Spleen (tissue), 11 donors: ENCODE results near the gene TSPAN10. TPM values are rescaled to one million over a fixed set of nuclear protein-coding genes. Genes with fewer than 3 reads are reported as not detected.

ENCODE experiments used
- DNase-seq: peaks from one replicate; pipeline ENCODE4 v3.0.0-alpha.2; 2020
- H3K27ac ChIP-seq, 8 donors: fragments of 200-600 bp; sonication (generic) in 7 of 8; 1 replicate in 4 of 8; 2 replicates in 4 of 8; pipeline versions ENCODE4 v1.5.0 to v1.8.0; 2016 to 2021; ENCODE audit warnings: inconsistent platforms in 4 of 8, mild to moderate bottlenecking in 4 of 8, moderate library complexity in 1 of 8
- H3K27me3 ChIP-seq, 7 donors: fragments of 200-600 bp; sonication (generic) in 6 of 7; replicated peaks in 1 of 7; 1 replicate in 4 of 7; 2 replicates in 3 of 7; pipeline versions ENCODE4 v1.5.0 to v1.8.0; 2016 to 2021; ENCODE audit warnings: inconsistent platforms in 3 of 7, mild to moderate bottlenecking in 1 of 7
- H3K36me3 ChIP-seq, 6 donors: fragments of 200-600 bp; sonication (generic) in 5 of 6; 1 replicate in 4 of 6; 2 replicates in 2 of 6; pipeline versions ENCODE4 v1.5.0 to v1.8.0; 2016 to 2021; ENCODE audit warnings: inconsistent platforms in 2 of 6
- H3K4me1 ChIP-seq, 6 donors: fragments of 200-600 bp; sonication (generic) in 5 of 6; 1 replicate in 3 of 6; 2 replicates in 3 of 6; pipeline versions ENCODE4 v1.5.0 to v1.8.0; 2016 to 2021; ENCODE audit warnings: inconsistent platforms in 3 of 6
- H3K4me3 ChIP-seq, 8 donors: fragments of 200-600 bp; sonication (generic) in 7 of 8; 1 replicate in 4 of 8; 2 replicates in 4 of 8; pipeline versions ENCODE4 v1.5.0 to v1.8.0; 2016 to 2021; ENCODE audit warnings: inconsistent platforms in 4 of 8, mild to moderate bottlenecking in 4 of 8, moderate library complexity in 2 of 8
- H3K9me3 ChIP-seq, 8 donors: fragments of 200-600 bp; sonication (generic) in 7 of 8; 1 replicate in 4 of 8; 2 replicates in 4 of 8; pipeline versions ENCODE4 v1.5.0 to v1.8.0; 2016 to 2021; ENCODE audit warnings: inconsistent platforms in 4 of 8
- CTCF ChIP-seq, 11 experiments: fragments of 200-600 bp in 7 of 11; fragments of 450-650 bp in 4 of 11; sonication (generic) in 4 of 11; IDR thresholded peaks in 8 of 11; conservative IDR thresholded peaks in 3 of 11; 1 replicate in 7 of 11; 2 replicates in 4 of 11; pipeline versions ENCODE4 v1.4.0 to v1.8.0; 2016 to 2021; ENCODE audit warnings: antibody characterized with exemption in 11 of 11, inconsistent platforms in 4 of 11, mild to moderate bottlenecking in 1 of 11
- POLR2A ChIP-seq, 3 donors: fragments of 450-650 bp; IDR thresholded peaks; one replicate each; pipeline ENCODE4 v1.5.1; 2017; ENCODE audit warnings: antibody characterized with exemption in 3 of 3, mild to moderate bottlenecking in 1 of 3
- POLR2AphosphoS5 ChIP-seq, 3 donors: sonication (generic); formaldehyde crosslinking; IDR thresholded peaks; one replicate each; pipeline ENCODE4 v1.5.1; 2017; ENCODE audit warnings: antibody characterized with exemption in 3 of 3
- WGBS, 5 donors: extraction: QIAGEN DNeasy Blood & Tissue Kit in 3 of 5; methylation state at CpG; one replicate each; pipeline versions ENCODE4 v1.1.5 to v1.1.7; 2013 to 2018; 5-methylcytosine and 5-hydroxymethylcytosine counted together
- intact Hi-C: fragments of 100-400 bp; cut with DNase I; formaldehyde crosslinking; loops from one replicate; pipeline ENCODE4 v1.15.0; 2023; ENCODE audit warnings: low total_unique reads
- polyA plus RNA-seq, 3 donors: library from polyadenylated mRNA; stranded (reverse); fragments of 200-250 nt; gene quantifications; one replicate each; pipeline ENCODE4 v1.2.1, GENCODE V29; 2013
- total RNA-seq, 7 donors: library from RNA; depleted of rRNA in 3 of 7; stranded (reverse); fragments of >200 nt in 3 of 7; fragmentation: NEBNext Ultra II Directional in 4 of 7; extraction: Animal tissue kit (Norgen Biotek cat#: 25700) in 4 of 7; gene quantifications; one replicate each; pipeline versions ENCODE4 v1.1.0 to v1.2.1, GENCODE V29; 2016 to 2021
- donor health status: healthy with polysubstance abuse.
- donor health status: DM: no; HTN: no; CAD: no; lungs with moderate emphysema.
- donor health status: DM: no; HTN: no; CAD: no.
- donor health status: Bipolar disorder and iron deficiency.
- donor health status: healthy.
- donor health status: DM: no; HTN: no; CAD: no.
- donor health status: DM: yes; HTN: yes; CAD: no.

Gene TSPAN10
- total and polyA plus RNA-seq, 10 donors, result 0.37 to 3.0 (median 1.1) TPM; not detected in 2

GRCh38 chr17:81593105-81593871 lies 43.7 kb upstream of the TSPAN10 start:
- no peaks in the 10 kb centered on the region for H3K27me3 ChIP-seq
- DNase-seq, result no peak
- intact Hi-C loops, result no loop called here
- peaks cover 4 to 100% (median 90%) of the 10 kb centered on the region in 6 donors for H3K36me3 ChIP-seq
- H3K4me3 ChIP-seq, result no peak overlapping the region
- 81 to 93% (median 89%) methylated on average over 11 of the region's 11 CpGs for WGBS, 5 donors
- H3K9me3 ChIP-seq, result no peaks in the 10 kb centered on the region
- peaks cover 0 to 16% (median 12%) of the 10 kb centered on the region in 6 donors for H3K4me1 ChIP-seq
- TF ChIP-seq POLR2A (IDR thresholded peaks at IDR 0.05) (no peak), POLR2AphosphoS5 (IDR thresholded peaks at IDR 0.05) (peak; percentile 7 to 33 (median 13))
- peak overlapping the region in 2 of 8 donors; percentile 6 to 16 for H3K27ac ChIP-seq

GRCh38 chr17:81599719-81600486 lies 37.1 kb upstream of the TSPAN10 start:
- Histone ChIP-seq H3K4me1 (peaks cover 15 to 52% (median 47%) of the 10 kb centered on the region in 6 donors), H3K9me3 (no peaks in the 10 kb centered on the region), H3K36me3 (peaks cover 0 to 100% (median 64%) of the 10 kb centered on the region in 6 donors), H3K4me3 (no peak overlapping the region), H3K27me3 (no peaks in the 10 kb centered on the region), H3K27ac (peak overlapping the region in 6 of 8 donors; percentile 1 to 76 (median 50))
- 44 to 84% (median 71%) methylated on average over 10 of the region's 10 CpGs for WGBS, 5 donors
- no peak for DNase-seq
- intact Hi-C loops, result loop anchor here (5.0 kb wide), 1 partner anchor 343 kb away; no protein-coding TSS in a partner anchor
- TF ChIP-seq POLR2AphosphoS5 (IDR thresholded peaks at IDR 0.05) (peak in 1 of 3 donors; percentile 51), CTCF (IDR thresholded peaks at IDR 0.05 in 8 of 11, conservative IDR thresholded peaks at IDR 0.05 in 3 of 11) (no peak)

- Histone ChIP-seq H3K36me3 (peaks cover 0 to 100% (median 63%) of the 10 kb centered on the region in 6 donors), H3K27ac (peak overlapping the region in 3 of 8 donors; percentile 17 to 54 (median 43)), H3K9me3 (no peaks in the 10 kb centered on the region), H3K27me3 (no peaks in the 10 kb centered on the region), H3K4me3 (no peak overlapping the region), H3K4me1 (peaks cover 15 to 56% (median 47%) of the 10 kb centered on the region in 6 donors)
- intact Hi-C loops, result loop anchor here (5.0 kb wide), 1 partner anchor 344 kb away; no protein-coding TSS in a partner anchor
- 39 to 48% (median 44%) methylated on average over 9 of the region's 9 CpGs for WGBS, 5 donors
- DNase-seq, result no peak
- no peak for TF ChIP-seq POLR2AphosphoS5 (IDR thresholded peaks at IDR 0.05)
- peak; percentile 37 to 85 (median 77) for TF ChIP-seq CTCF (IDR thresholded peaks at IDR 0.05 in 8 of 11, conservative IDR thresholded peaks at IDR 0.05 in 3 of 11)
- TF ChIP-seq POLR2A (IDR thresholded peaks at IDR 0.05), result no peak
Observed at GRCh38 chr17:81601525-81602120, 35.4 kb upstream of the TSPAN10 start.

GRCh38 chr17:81603846-81604610 lies 33.0 kb upstream of the TSPAN10 start:
- 92 to 96% (median 94%) methylated on average over 11 of the region's 11 CpGs for WGBS, 5 donors

More at GRCh38 chr17:81603846-81604610, 33.0 kb upstream of the TSPAN10 start:
- TF ChIP-seq POLR2A (IDR thresholded peaks at IDR 0.05), result no peak
- no peak for TF ChIP-seq CTCF (IDR thresholded peaks at IDR 0.05 in 8 of 11, conservative IDR thresholded peaks at IDR 0.05 in 3 of 11)
- intact Hi-C loops, result loop anchor here (5.0 kb wide), 1 partner anchor 347 kb away; no protein-coding TSS in a partner anchor
- H3K27me3 ChIP-seq, result no peaks in the 10 kb centered on the region
- H3K9me3 ChIP-seq, result no peaks in the 10 kb centered on the region
- H3K36me3 ChIP-seq, result peaks cover 0 to 100% (median 69%) of the 10 kb centered on the region in 6 donors
- peaks cover 5 to 54% (median 29%) of the 10 kb centered on the region in 6 donors for H3K4me1 ChIP-seq
- no peak overlapping the region for H3K27ac ChIP-seq
- DNase-seq, result no peak
- no peak overlapping the region for H3K4me3 ChIP-seq
